LNCAP (cell line): ENCODE measurements around the gene BTBD18.

Experiments
- TF ChIP-seq, protein P1 (sequence below): fragments of 450-650 bp; IDR thresholded peaks from 2 replicates; pipeline ENCODE4 v1.5.1; 2017; ENCODE audit warnings: mild to moderate bottlenecking

The BTBD18 gene

DNA sequence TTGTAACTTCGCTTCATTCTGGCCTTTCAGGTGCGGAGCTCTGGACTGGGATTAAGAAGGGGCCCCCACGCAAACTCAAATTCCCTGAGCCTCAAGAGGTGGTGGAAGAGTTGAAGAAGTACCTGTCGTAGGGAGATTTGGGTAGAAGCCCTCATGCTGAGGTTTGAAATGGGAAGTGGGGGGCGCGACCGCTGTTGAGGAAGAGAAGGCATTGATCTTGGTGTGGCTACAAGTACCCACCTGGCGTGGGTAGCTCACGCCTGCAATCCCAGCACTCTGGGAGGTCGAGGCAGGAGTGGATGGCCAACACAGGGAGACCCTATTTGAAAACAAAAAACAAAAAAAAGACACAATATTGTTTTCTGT, 9.5 kb downstream of the BTBD18 start:
- TF ChIP-seq, protein P1, sequence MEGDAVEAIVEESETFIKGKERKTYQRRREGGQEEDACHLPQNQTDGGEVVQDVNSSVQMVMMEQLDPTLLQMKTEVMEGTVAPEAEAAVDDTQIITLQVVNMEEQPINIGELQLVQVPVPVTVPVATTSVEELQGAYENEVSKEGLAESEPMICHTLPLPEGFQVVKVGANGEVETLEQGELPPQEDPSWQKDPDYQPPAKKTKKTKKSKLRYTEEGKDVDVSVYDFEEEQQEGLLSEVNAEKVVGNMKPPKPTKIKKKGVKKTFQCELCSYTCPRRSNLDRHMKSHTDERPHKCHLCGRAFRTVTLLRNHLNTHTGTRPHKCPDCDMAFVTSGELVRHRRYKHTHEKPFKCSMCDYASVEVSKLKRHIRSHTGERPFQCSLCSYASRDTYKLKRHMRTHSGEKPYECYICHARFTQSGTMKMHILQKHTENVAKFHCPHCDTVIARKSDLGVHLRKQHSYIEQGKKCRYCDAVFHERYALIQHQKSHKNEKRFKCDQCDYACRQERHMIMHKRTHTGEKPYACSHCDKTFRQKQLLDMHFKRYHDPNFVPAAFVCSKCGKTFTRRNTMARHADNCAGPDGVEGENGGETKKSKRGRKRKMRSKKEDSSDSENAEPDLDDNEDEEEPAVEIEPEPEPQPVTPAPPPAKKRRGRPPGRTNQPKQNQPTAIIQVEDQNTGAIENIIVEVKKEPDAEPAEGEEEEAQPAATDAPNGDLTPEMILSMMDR = no peak

DNA sequence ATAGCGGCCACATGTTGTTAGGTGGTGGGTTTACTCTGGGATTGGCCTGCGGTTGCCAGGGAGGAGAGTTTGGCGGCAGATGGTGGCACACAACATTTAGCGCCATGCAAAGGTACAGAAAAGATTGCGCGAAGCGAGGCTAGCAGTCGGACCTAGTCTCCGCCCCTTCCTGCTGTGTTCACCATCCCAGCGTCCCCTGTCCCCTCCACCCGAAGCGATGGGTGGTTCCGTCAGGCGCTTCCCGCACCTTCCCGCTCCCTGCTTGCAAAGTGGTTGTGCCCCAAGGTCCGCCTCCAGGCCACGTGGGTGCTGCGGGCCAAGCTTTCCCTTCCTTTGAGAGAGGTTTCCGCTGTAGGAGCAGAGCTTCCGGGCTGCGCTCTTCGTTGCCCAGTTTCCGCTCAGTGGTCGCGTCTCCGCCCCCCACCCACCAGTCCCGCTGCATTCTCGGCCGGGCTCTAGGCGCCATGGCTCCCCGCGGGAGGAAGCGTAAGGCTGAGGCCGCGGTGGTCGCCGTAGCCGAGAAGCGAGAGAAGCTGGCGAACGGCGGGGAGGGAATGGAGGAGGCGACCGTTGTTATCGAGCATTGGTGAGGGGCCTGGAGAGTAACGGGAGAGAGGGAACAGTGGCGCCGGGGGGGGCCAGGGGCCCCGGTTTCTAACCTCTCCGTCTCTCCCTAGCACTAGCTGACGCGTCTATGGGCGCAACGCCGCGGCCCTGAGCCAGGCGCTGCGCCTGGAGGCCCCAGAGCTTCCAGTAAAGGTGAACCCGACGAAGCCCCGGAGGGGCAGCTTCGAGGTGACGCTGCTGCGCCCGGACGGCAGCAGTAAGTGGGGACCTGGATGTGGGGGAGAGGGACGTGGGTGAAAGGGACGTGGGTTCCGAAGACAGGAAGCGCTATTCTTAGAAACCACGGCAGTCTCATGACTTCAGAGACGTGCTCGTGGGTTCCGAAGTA, 10.2 kb downstream of the BTBD18 start, which contains the start of gene SELENOH:
TSS of gene SELENOH (plus strand) at position 360 of the 955 bp plus-strand sequence. CDS start at position 465, 105 bp downstream.
- TF ChIP-seq, protein P1 = no peak

DNA sequence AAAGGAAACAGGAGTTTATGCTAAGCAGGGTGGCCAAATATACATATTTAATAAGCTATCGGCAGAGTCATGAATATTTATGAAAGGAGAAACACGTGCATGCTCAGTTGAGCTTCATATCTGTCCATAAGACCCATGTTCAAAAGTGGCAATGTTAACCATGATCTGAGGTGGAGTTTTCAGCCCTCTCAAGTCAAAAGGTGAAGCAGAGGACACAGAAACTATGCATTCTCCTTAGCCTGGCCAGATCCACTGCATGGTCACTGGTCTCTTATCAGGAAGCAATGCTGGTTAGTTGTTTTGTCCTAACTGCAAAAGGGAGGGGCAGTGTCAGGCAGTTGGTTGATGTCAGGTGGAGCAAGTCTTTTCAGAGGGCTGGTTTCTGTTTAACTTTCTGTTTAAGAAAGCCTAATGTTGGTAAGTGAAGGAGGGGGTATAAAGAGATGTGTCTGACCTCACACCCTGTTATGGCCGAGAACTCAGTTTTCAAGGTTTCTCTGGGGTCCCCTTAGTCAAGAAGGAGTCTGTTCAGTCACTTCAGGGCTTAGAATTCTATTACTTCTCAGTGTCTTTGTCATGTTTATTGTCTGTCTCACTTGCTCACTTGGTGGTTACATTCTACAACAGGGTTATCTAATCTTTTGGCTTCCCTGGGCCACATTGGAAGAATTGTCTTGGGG, 15.9 kb downstream of the BTBD18 start:
- TF ChIP-seq, protein P1 = no peak

DNA sequence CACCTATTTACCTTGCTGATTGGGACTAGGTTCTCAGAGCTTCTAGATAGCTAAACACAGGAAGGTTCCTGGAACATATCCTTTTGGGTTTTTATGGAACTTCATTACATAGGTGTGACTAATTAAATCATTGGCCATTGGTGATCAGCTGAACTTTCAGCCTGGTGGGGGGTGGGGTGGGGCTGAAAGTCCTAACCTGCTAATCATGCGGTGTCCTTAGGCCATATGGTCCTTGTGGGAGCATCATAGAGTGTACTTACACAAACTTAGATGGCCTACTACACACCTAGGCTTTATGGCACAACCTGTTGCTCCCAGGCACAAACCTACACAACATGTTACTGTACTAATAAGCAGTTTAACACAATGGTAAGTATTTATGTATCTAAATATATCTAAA, 19.0 kb downstream of the BTBD18 start:
- TF ChIP-seq, protein P1 = no peak

DNA sequence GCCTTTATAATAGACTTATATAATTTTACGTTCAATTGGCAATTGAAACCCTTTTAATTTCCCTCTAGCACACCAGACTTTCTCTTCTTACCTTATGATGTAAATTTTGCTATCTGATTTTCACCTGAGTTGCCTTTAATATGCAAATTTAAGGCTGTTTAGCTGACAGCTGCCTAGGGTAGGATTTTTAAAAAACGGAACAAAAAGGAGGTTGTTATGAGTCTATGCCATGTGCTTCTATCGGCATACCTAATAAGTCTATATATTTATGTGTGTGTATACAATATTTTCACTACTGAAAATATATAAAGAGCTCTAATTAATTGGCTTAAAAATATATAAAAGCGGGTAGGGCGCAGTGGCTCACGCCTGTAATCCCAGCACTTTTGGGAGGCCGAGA, 22.1 kb downstream of the BTBD18 start:
- TF ChIP-seq, protein P1 = no peak

DNA sequence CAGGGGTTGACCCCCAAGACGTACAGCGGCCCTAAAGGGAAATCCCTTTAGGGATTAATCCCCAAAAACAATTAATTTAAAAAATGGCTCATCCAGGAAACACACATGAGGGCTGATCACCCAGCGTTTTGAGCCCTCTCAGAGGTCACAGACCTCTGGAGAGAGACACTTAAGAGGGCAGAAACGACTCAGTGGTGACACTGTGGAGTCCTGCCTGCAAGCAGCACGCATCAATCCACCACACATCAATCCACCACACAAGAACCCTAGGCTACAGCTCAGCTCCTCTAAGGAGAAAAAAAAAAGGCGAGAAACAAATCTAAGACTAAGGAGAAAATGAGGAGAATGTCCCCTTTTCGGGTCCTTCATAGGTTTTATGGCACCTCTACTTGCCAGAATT, 22.8 kb downstream of the BTBD18 start:
- TF ChIP-seq, protein P1 = no peak

DNA sequence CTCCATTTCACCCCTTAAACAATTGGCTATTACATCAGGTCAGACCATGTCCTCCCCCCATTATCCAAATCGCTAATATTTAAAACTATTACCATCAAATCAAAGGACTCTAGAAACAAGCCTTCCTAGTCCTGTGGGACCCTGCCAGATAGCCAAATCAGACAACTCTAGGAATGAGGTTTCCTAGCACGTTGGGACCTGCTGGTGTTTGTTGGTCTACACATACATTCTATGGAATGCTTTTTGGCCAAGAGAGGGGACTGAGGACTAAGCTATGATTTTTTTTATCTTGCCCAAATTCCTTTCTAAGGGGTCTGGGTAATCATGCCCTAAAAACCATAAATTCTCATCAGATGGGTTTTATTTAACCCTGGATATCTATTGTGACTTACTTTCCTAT, 24.4 kb downstream of the BTBD18 start:
- TF ChIP-seq, protein P1 = no peak
